SK-N-SH (cell line): ENCODE measurements around the gene TCF19. TPM values are rescaled to one million over a fixed set of nuclear protein-coding genes. Genes with fewer than 3 reads are reported as not detected.
"Not testable (repeated sequence)": the region's sequence is repeated elsewhere in the genome, so short reads cannot be mapped to it uniquely, and the experiment has no call there.

Experiments used
- CTCF ChIA-PET: fragments of 300-600, 350-600 bp; formaldehyde crosslinking; extraction: SDS; loops from one replicate; lab custom pipeline; 2021; lab: Yijun Ruan, JAX
- POLR2A ChIA-PET: fragments of 350-600 bp; sonication (Branson Sonifier 250); formaldehyde crosslinking; extraction: SDS; loops from one replicate; lab custom pipeline; 2020; ENCODE audit warnings: antibody characterized with exemption, inconsistent platforms; lab: Yijun Ruan, JAX
- DNase-seq: peaks from one replicate; pipeline ENCODE4 v3.0.0; 2012
- H2AFZ ChIP-seq: fragments of 200-600 bp; sonication (generic); 2 replicates; pipeline ENCODE4 v1.8.1; 2016; ENCODE audit warnings: antibody characterized with exemption, mild to moderate bottlenecking, low read depth
- H3F3A ChIP-seq: fragments of 200-600 bp; sonication (generic); replicated peaks from 2 replicates; pipeline ENCODE3; 2016; ENCODE audit warnings: antibody characterized with exemption, mild to moderate bottlenecking; ENCODE audit not compliant: insufficient read depth
- H3K27ac ChIP-seq, 2 experiments: fragments of 200-500 bp in 1 of 2; fragments of 200-600 bp in 1 of 2; sonication (Bioruptor generic) in 1 of 2; sonication (generic), shearing (Covaris generic) in 1 of 2; 2 replicates each; pipeline versions ENCODE4 v1.5.1 to v1.6.1; 2014 to 2016; ENCODE audit warnings: low read depth in 2 of 2, inconsistent platforms in 1 of 2, low read length in 1 of 2, mild to moderate bottlenecking in 1 of 2, mixed read lengths in 1 of 2
- H3K27me3 ChIP-seq: fragments of 200-600 bp; sonication (generic), shearing (Covaris generic); 2 replicates; pipeline ENCODE4 v1.6.1; 2016; ENCODE audit warnings: mixed run types; ENCODE audit not compliant: insufficient read depth
- H3K36me3 ChIP-seq, 2 experiments: fragments of 200-500 bp in 1 of 2; fragments of 200-600 bp in 1 of 2; sonication (Bioruptor generic) in 1 of 2; sonication (generic) in 1 of 2; replicated peaks in 1 of 2; 2 replicates each; pipeline versions ENCODE3 to v1.5.1; 2014 to 2016; ENCODE audit warnings: low read length in 1 of 2, mild to moderate bottlenecking in 1 of 2; ENCODE audit not compliant: insufficient read depth in 2 of 2, control insufficient read depth in 1 of 2
- H3K4me1 ChIP-seq, 2 experiments: fragments of 200-500 bp in 1 of 2; fragments of 200-600 bp in 1 of 2; sonication (Bioruptor generic) in 1 of 2; sonication (generic), shearing (Covaris generic) in 1 of 2; 2 replicates each; pipeline versions ENCODE4 v1.5.1 to v1.6.1; 2014 to 2016; ENCODE audit warnings: low read depth in 1 of 2, low read length in 1 of 2, mixed run types in 1 of 2; ENCODE audit not compliant: insufficient read depth in 2 of 2, control insufficient read depth in 1 of 2
- H3K4me2 ChIP-seq: fragments of 200-600 bp; sonication (generic), shearing (Covaris generic); 2 replicates; pipeline ENCODE4 v1.6.1; 2017; ENCODE audit warnings: mixed run types
- H3K4me3 ChIP-seq, 2 experiments: fragments of 200-500 bp in 1 of 2; fragments of 200-600 bp in 1 of 2; sonication (Bioruptor generic) in 1 of 2; sonication (generic), shearing (Covaris generic) in 1 of 2; 2 replicates each; pipeline versions ENCODE4 v1.5.1 to v1.8.1; 2014 to 2016; ENCODE audit warnings: low read depth in 2 of 2, inconsistent platforms in 1 of 2, low read length in 1 of 2, mild to moderate bottlenecking in 1 of 2, mixed read lengths in 1 of 2, moderate library complexity in 1 of 2
- H3K79me2 ChIP-seq: fragments of 200-600 bp; sonication (generic); 2 replicates; pipeline ENCODE4 v1.8.1; 2017; ENCODE audit warnings: mild to moderate bottlenecking; ENCODE audit not compliant: insufficient read depth
- H3K9ac ChIP-seq: fragments of 200-600 bp; sonication (generic); 2 replicates; pipeline ENCODE4 v1.6.1; 2017; ENCODE audit warnings: mixed run types
- H3K9me2 ChIP-seq: fragments of 200-600 bp; sonication (generic); 2 replicates; pipeline ENCODE4 v1.6.1; 2017; ENCODE audit warnings: mixed run types
- H3K9me3 ChIP-seq: fragments of 200-600 bp; sonication (generic); 2 replicates; pipeline ENCODE4 v1.6.1; 2017; ENCODE audit warnings: mixed run types, mild to moderate bottlenecking, moderate library complexity
- H4K20me1 ChIP-seq: fragments of 200-600 bp; sonication (generic); 2 replicates; pipeline ENCODE4 v1.6.1; 2017; ENCODE audit warnings: mild to moderate bottlenecking, mixed run types; ENCODE audit not compliant: insufficient read depth
- CHD2 ChIP-seq: fragments of 150-350 bp; IDR thresholded peaks from 2 replicates; pipeline ENCODE4 v1.6.1; 2018; ENCODE audit warnings: low read length; ENCODE audit not compliant: partially characterized antibody
- CTCF ChIP-seq: fragments of 200-600 bp; sonication (generic); IDR thresholded peaks from 2 replicates; pipeline ENCODE4 v1.6.1; 2017; ENCODE audit warnings: antibody characterized with exemption, mild to moderate bottlenecking, moderate library complexity
- FOXM1 ChIP-seq: IDR thresholded peaks from 2 replicates; pipeline ENCODE4 v1.4.0; 2012; ENCODE audit warnings: low read depth, mild to moderate bottlenecking
- GATA2 ChIP-seq: sonication (generic); formaldehyde crosslinking; IDR thresholded peaks from 2 replicates; pipeline ENCODE4 v1.5.0; 2020; ENCODE audit warnings: mild to moderate bottlenecking, missing genetic modification reagents
- NFIC ChIP-seq: IDR thresholded peaks from 2 replicates; pipeline ENCODE4 v1.4.0; 2012; ENCODE audit warnings: borderline replicate concordance
- NRF1 ChIP-seq: IDR thresholded peaks from 2 replicates; pipeline ENCODE4 v1.6.1; 2012; ENCODE audit warnings: low read depth, mild to moderate bottlenecking, low read length
- PBX3 ChIP-seq: IDR thresholded peaks from 2 replicates; pipeline ENCODE4; 2012
- POLR2AphosphoS5 ChIP-seq: IDR thresholded peaks from 2 replicates; pipeline ENCODE4 v1.6.1; 2012; ENCODE audit warnings: low read depth, low read length
- RAD21 ChIP-seq: IDR thresholded peaks from 2 replicates; pipeline ENCODE4 v1.6.1; 2012; ENCODE audit warnings: mild to moderate bottlenecking, low read length
- RCOR1 ChIP-seq: fragments of 150-350 bp; IDR thresholded peaks from 2 replicates; pipeline ENCODE4 v1.6.1; 2017; ENCODE audit warnings: antibody characterized with exemption, low read length
- RXRA ChIP-seq: IDR thresholded peaks from 2 replicates; pipeline ENCODE4 v1.4.0; 2012; ENCODE audit warnings: low read depth, mild to moderate bottlenecking, borderline replicate concordance
- USF2 ChIP-seq: fragments of 150-350 bp; IDR thresholded peaks from 2 replicates; pipeline ENCODE4 v1.6.1; 2017; ENCODE audit warnings: antibody characterized with exemption, low read length, low read depth, borderline replicate concordance
- ZBTB33 ChIP-seq: IDR thresholded peaks from 2 replicates; pipeline ENCODE4 v1.4.0; 2012; ENCODE audit warnings: low read depth, borderline replicate concordance
- WGBS: methylation state at CpG from one replicate; pipeline ENCODE4 v1.1.6; 2017; ENCODE audit warnings: low lambda C conversion rate; 5-methylcytosine and 5-hydroxymethylcytosine counted together
- polyA plus RNA-seq, 3 experiments: library from polyadenylated mRNA; depleted of rRNA; stranded (reverse); fragments of >200 nt; gene quantifications; 2 replicates each; pipeline ENCODE4 v1.2.3, GENCODE V29; 2012

TCF19 gene
- polyA plus RNA-seq, 1 of the 3 experiments (the other 2 are of a cell fraction): 9.3 TPM

- Histone ChIP-seq H3K79me2 (no peaks in the 10 kb centered on the region), H3F3A (no peaks in the 10 kb centered on the region), H3K27me3 (no peaks in the 10 kb centered on the region), H2AFZ (no peak overlapping the region), H3K4me2 (no peak overlapping the region), H3K9me2 (no peaks in the 10 kb centered on the region), H3K4me1 (no peaks in the 10 kb centered on the region), H3K27ac (no peak overlapping the region), H4K20me1 (no peaks in the 10 kb centered on the region), H3K9me3 (no peaks in the 10 kb centered on the region), H3K36me3 (no peaks in the 10 kb centered on the region), H3K4me3 (no peak overlapping the region), H3K9ac (no peak overlapping the region)
- CTCF ChIA-PET: no interaction called here
- no peak for DNase-seq
- POLR2A ChIA-PET: no interaction called here
- WGBS: 70% methylated on average over 5 of the region's 5 CpGs
- no peak for TF ChIP-seq USF2
Observed at GRCh38 chr6:31187780-31188194, 29.4 kb downstream of the TCF19 start.

- H3F3A ChIP-seq, H3K4me2 ChIP-seq, DNase-seq, H3K79me2 ChIP-seq, H3K4me1 ChIP-seq, H3K4me3 ChIP-seq, H3K27ac ChIP-seq, H4K20me1 ChIP-seq, POLR2A ChIA-PET, H2AFZ ChIP-seq, H3K27me3 ChIP-seq, H3K9me2 ChIP-seq, H3K9ac ChIP-seq, H3K9me3 ChIP-seq, H3K36me3 ChIP-seq: not testable (repeated sequence)
- WGBS: 83% methylated on average over 3 of the region's 3 CpGs
- CTCF ChIA-PET: interaction anchor here (2.6 kb wide), 1 partner anchor 177 kb away, joined by 7 read pairs; no protein-coding TSS in a partner anchor
Observed at GRCh38 chr6:31189223-31189622, 30.8 kb downstream of the TCF19 start.

GRCh38 chr6:31190488-31190887 lies 32.1 kb downstream of the TCF19 start:
- Histone ChIP-seq H3K27ac (no peak overlapping the region), H3K79me2 (no peaks in the 10 kb centered on the region), H4K20me1 (no peaks in the 10 kb centered on the region), H2AFZ (no peak overlapping the region), H3K9me2 (no peaks in the 10 kb centered on the region), H3K4me2 (no peak overlapping the region), H3K36me3 (no peaks in the 10 kb centered on the region), H3K9ac (no peak overlapping the region), H3K4me3 (no peak overlapping the region), H3F3A (no peaks in the 10 kb centered on the region), H3K9me3 (no peaks in the 10 kb centered on the region), H3K4me1 (no peaks in the 10 kb centered on the region), H3K27me3 (no peaks in the 10 kb centered on the region)
- POLR2A ChIA-PET: no interaction called here
- WGBS: 82% methylated on average over 4 of the region's 4 CpGs
- CTCF ChIA-PET: interaction anchor here (2.6 to 5.2 kb wide), 2 partner anchors 53 to 176 kb away, joined by 7 to 89 read pairs; partner anchors contain the start of gene PSORS1C2
- DNase-seq: no peak
- TF ChIP-seq NFIC (no peak), FOXM1 (no peak), CTCF (no peak), RXRA (no peak), POLR2AphosphoS5 (no peak), GATA2 (CRISPR knock-in tag) (no peak), ZBTB33 (no peak), CHD2 (no peak), RAD21 (no peak), PBX3 (no peak), RCOR1 (no peak), NRF1 (no peak)
